Panc1 (cell line): ENCODE data around the gene MACROD2.

Experiments
- POLR2AphosphoS5 ChIP-seq: IDR thresholded peaks from 2 replicates; pipeline ENCODE4 v1.6.1; 2012; ENCODE audit warnings: mild to moderate bottlenecking, low read depth, low read length, moderate library complexity
- TF ChIP-seq, protein P1 (sequence below): fragments of 450-650 bp; IDR thresholded peaks from 2 replicates; pipeline ENCODE4 v1.5.1; 2017; ENCODE audit warnings: mild to moderate bottlenecking

DNA sequence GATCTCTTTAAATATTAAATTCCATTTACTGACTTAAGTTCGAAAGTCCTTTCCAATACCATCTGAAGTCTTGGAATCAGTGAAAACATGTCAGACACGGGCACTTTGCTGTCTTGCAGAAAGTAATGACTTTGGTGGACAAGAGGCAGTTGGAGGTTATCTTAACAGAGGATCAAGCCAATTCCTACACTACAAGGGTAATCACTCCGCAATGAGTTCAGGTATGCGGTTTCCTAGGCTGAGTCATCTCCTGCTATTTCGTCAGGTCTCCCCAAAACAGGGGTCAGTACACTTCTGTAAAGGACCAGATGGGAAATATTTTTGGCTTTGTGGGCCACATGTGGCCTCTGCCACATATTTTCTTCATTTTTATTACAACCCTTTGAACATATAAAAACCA lies 1921.3 kb downstream of the MACROD2 start:
- TF ChIP-seq, protein P1, sequence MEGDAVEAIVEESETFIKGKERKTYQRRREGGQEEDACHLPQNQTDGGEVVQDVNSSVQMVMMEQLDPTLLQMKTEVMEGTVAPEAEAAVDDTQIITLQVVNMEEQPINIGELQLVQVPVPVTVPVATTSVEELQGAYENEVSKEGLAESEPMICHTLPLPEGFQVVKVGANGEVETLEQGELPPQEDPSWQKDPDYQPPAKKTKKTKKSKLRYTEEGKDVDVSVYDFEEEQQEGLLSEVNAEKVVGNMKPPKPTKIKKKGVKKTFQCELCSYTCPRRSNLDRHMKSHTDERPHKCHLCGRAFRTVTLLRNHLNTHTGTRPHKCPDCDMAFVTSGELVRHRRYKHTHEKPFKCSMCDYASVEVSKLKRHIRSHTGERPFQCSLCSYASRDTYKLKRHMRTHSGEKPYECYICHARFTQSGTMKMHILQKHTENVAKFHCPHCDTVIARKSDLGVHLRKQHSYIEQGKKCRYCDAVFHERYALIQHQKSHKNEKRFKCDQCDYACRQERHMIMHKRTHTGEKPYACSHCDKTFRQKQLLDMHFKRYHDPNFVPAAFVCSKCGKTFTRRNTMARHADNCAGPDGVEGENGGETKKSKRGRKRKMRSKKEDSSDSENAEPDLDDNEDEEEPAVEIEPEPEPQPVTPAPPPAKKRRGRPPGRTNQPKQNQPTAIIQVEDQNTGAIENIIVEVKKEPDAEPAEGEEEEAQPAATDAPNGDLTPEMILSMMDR: no peak
- TF ChIP-seq POLR2AphosphoS5: no peak
